HG02840 (cell line): ENCODE measurements around the gene KLHL20.
A peak's percentile ranks its signal among the peaks of the same experiment; 100 is the strongest.
"Not testable (repeated sequence)": the region's sequence is repeated elsewhere in the genome, so short reads cannot be mapped to it uniquely, and the experiment has no call there.

Experiments used
- ATAC-seq: cut with Tn5 transposase; IDR thresholded peaks from one replicate; pipeline ENCODE4 v1.9.1; 2021; ENCODE audit warnings: mild to moderate bottlenecking, moderate library complexity, moderate number of reproducible peaks; ENCODE audit not compliant: unreplicated experiment, low FRiP score

KLHL20 gene, protein sequence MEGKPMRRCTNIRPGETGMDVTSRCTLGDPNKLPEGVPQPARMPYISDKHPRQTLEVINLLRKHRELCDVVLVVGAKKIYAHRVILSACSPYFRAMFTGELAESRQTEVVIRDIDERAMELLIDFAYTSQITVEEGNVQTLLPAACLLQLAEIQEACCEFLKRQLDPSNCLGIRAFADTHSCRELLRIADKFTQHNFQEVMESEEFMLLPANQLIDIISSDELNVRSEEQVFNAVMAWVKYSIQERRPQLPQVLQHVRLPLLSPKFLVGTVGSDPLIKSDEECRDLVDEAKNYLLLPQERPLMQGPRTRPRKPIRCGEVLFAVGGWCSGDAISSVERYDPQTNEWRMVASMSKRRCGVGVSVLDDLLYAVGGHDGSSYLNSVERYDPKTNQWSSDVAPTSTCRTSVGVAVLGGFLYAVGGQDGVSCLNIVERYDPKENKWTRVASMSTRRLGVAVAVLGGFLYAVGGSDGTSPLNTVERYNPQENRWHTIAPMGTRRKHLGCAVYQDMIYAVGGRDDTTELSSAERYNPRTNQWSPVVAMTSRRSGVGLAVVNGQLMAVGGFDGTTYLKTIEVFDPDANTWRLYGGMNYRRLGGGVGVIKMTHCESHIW

GRCh38 chr1:173714759-173715537 is at the start of gene KLHL20:
Gene KLHL20 (plus strand): TSS chr1:173714981. CDS start chr1:173716044, 1,063 bp downstream.
- ATAC-seq = peak; percentile 98

GRCh38 chr1:173666646-173667045 is 48.1 kb upstream of the KLHL20 start:
- no peak for ATAC-seq

- ATAC-seq = no peak
Measured at GRCh38 chr1:173669491-173669941, 45.3 kb upstream of the KLHL20 start, which contains the start of gene ANKRD45. Gene ANKRD45 (minus strand): TSS chr1:173669851. CDS start chr1:173659418, 10,433 bp downstream.

- not testable (repeated sequence) for ATAC-seq
Measured at GRCh38 chr1:173674496-173674895, 40.3 kb upstream of the KLHL20 start.

GRCh38 chr1:173680152-173680551 is 34.6 kb upstream of the KLHL20 start:
- ATAC-seq = not testable (repeated sequence)

DNA sequence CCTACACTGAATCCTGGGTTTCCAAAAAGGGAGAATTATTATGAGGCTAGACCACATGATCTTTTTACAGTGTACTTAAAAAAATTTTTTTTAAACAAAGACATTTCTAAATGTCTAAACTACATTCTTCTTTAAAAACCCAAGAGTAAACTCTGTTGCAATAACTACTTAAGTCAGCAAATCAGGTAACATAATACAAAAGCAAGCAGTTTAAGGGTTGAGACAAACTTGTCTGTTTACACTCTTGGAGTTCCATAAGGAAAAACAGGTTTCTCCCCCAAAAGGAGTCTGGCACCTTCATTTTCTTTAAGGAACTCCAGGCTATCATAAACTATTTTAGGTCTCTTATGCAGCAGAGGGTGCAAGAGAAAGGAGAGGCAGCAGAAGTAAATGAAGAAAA is 32.6 kb upstream of the KLHL20 start:
- ATAC-seq = no peak

DNA sequence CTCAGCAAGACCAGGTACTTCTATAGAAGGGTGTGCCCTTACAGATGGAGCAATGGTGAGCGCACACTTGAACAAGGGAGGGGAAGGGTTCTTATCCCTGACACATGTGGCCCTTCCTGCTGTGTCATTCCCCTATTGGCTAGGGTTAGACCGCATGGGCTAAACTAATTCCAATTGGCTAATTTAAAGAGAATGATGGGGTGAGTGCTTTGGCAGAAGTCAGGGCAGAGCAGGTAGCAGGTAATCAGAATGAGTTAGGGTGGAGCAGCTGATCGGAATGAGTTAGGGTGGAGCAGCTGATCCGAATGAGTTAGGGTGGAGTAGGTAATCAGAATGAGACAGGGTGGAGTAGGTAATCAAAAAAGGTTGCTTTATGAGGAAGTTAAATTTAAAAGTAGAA is 30.9 kb upstream of the KLHL20 start:
- not testable (repeated sequence) for ATAC-seq

DNA sequence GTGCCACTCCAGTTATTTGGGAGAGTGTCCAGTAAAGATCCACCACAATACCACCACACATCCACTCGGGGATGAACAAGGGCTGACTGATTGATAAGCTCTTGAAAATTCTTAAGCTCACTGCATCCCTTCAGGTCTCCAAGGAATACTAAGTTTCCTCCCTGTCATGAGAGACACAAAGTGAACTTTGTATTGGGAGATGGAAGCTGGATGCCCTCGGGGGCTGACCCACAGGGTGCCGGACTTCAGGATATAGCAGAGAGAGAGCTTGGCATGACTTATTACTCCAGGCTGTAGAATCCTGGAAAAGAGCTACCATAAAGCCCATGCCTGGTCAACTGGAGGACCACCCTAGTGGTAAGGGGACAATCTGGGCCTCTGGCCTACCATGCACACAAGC is 29.7 kb upstream of the KLHL20 start:
- not testable (repeated sequence) for ATAC-seq

GRCh38 chr1:173688300-173688699 is 26.5 kb upstream of the KLHL20 start:
- ATAC-seq = no peak

GRCh38 chr1:173693238-173693637 is 21.5 kb upstream of the KLHL20 start:
- ATAC-seq = no peak

DNA sequence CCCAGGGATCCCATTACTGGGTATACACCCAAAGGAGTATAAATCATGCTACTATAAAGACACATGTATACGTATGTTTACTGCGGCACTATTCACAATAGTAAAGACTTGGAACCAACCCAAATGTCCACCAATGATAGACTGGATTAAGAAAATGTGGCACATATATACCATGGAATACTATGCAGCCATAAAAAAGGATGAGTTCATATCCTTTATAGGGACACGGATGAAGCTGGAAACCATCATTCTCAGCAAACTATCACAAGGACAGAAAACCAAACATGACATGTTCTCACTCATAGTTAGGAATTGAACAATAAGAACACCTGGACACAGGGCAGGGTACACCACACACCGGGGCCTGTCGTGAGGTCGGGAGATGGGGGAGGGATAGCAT is 13.5 kb upstream of the KLHL20 start:
- not testable (repeated sequence) for ATAC-seq

DNA sequence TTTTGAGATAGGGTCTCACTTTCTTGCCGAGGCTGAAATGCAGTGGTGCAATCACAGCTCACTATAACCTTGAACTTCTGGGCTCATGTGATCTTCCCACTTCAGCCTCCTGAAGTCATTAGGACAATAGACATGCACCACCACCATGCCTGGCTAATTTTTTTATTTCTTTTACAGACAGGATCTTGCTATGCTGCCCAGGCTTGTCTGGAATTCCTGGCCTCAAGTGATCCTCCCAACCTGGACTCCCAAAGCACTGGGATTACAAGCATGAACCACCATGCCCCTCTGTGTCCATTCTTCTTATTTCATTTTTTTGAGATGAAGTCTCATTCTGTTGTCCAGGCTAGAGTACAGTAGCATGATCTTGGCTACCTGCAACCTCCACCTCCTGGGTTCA is 12.0 kb upstream of the KLHL20 start:
- no peak for ATAC-seq

- ATAC-seq = no peak
Measured at GRCh38 chr1:173705117-173705516, 9.7 kb upstream of the KLHL20 start.

DNA sequence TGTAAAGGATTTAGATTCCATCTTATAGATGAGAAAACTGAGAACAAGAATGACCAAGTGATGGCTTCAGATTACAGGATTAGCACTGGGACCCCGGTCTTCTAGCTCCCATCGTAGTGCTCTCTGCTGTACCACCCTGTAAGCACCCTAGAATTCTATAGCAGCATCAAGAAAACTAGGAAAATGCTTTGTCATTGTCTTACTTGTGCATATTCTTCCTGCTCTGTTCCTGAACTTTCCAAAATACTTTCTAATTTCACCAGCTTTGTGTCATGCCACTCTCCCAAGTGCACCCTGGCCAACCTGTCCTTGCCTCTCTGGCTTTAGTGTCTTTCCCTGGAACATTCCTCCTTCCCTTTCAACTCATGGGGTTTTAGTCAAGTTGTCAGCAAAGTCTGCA is 6.0 kb upstream of the KLHL20 start:
- ATAC-seq = no peak

- ATAC-seq = no peak
Measured at GRCh38 chr1:173714441-173714758, 381 bp upstream of the KLHL20 start.

GRCh38 chr1:173715538-173715844 is 710 bp downstream of the KLHL20 start:
- no peak for ATAC-seq

DNA sequence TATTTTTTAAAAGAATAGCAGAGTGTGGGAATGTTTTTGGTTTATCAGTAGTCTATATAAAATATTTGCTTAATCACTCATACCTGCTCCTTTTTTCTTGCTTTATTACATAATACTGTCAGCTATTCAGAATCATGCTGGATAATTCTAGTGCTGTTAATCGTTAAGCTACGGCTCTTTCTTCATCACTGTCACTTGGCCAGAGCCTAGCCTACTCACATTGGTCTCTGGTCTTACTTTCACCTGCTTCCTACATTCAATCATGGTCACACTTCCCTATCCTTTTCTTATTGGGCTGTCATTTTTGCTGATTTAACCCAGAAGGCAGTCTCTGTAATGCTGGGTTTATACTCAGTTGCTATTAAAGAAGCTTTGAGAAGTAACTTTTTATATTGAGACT is 2.5 kb downstream of the KLHL20 start:
- ATAC-seq = no peak

DNA sequence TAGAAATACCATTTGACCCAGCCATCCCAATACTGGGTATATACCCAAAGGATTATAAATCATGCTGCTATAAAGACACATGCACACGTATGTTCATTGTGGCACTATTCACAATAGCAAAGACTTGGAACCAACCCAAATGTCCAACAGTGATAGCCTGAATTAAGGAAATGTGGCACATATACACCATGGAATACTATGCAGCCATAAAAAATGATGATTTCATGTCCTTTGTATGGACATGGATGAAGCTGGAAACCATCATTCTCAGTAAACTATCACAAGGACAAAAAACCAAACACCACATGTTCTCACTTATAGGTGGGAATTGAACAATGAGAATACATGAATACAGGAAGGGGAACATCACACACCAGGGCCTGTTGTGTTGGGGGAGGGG is 16.6 kb downstream of the KLHL20 start:
- not testable (repeated sequence) for ATAC-seq

- no peak for ATAC-seq
Measured at GRCh38 chr1:173733912-173734311, 19.1 kb downstream of the KLHL20 start.

DNA sequence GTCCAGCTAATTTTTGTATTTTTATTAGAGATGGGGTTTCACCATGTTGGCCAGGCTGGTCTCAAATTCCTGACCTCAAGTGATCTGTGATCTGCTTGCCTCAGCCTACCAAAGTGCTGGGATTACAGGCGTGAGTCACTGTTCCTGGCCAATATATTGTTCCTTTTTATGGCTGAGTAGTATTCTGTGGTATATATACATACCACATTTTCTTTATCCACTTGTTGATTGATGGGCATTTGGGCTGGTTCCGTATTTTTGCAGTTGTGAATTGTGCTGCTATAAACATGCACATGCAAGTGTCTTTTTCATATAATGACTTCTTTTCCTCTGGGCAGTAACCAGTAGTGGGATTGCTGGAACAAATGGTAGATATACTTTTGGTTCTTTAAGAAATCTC is 21.3 kb downstream of the KLHL20 start:
- not testable (repeated sequence) for ATAC-seq

- ATAC-seq = no peak
Measured at GRCh38 chr1:173742203-173742886, 27.6 kb downstream of the KLHL20 start.
